OCI-LY7 (cell line): ENCODE measurements around the gene SLC14A1. TPM values are rescaled to one million over a fixed set of nuclear protein-coding genes. Genes with fewer than 3 reads are reported as not detected.

Source experiments
- BruUV-seq: library from RNA; stranded (reverse); fragments of 400-500 nt; replicated peaks from 2 replicates; lab custom pipeline; 2021; lab: Mats Ljungman, UMichigan
- CTCF ChIA-PET: fragments of 300-600 bp; sonication (Branson Sonifier 250); formaldehyde crosslinking; loops from one replicate; lab custom pipeline; 2022; ENCODE audit warnings: antibody characterized with exemption; ENCODE audit not compliant: unreplicated experiment; lab: Charles Lee
- POLR2A ChIA-PET: fragments of 300-600 bp; sonication (Branson Sonifier 250); formaldehyde crosslinking; loops from one replicate; lab custom pipeline; 2022; ENCODE audit warnings: antibody characterized with exemption; lab: Charles Lee
- DNase-seq: peaks from one replicate; pipeline ENCODE4 v3.0.0-alpha.2; 2015; ENCODE audit warnings: low spot score
- H2AFZ ChIP-seq: fragments of 200-600 bp; sonication (generic), shearing (Covaris generic); 2 replicates; pipeline ENCODE4 v1.6.1; 2014; ENCODE audit warnings: mild to moderate bottlenecking, antibody characterized with exemption, low read length, moderate library complexity
- H3K27ac ChIP-seq: fragments of 200-600 bp; sonication (generic); 2 replicates; pipeline ENCODE4 v1.5.1; 2014; ENCODE audit warnings: mixed run types, low read depth, mild to moderate bottlenecking, moderate library complexity, low read length, inconsistent platforms; ENCODE audit not compliant: poor library complexity, severe bottlenecking
- H3K36me3 ChIP-seq: fragments of 200-600 bp; sonication (generic); 2 replicates; pipeline ENCODE4 v1.6.1; 2014; ENCODE audit warnings: mild to moderate bottlenecking, antibody characterized with exemption, low read length, moderate library complexity, mixed read lengths; ENCODE audit not compliant: insufficient read depth
- H3K4me1 ChIP-seq: fragments of 200-600 bp; sonication (generic); 2 replicates; pipeline ENCODE4 v1.5.1; 2014; ENCODE audit warnings: mild to moderate bottlenecking, low read length; ENCODE audit not compliant: insufficient read depth, poor library complexity, severe bottlenecking
- H3K4me2 ChIP-seq: fragments of 200-600 bp; sonication (generic); 2 replicates; pipeline ENCODE4 v1.6.1; 2014; ENCODE audit warnings: mild to moderate bottlenecking, low read length
- H3K4me3 ChIP-seq: fragments of 200-600 bp; sonication (generic); 2 replicates; pipeline ENCODE4 v1.5.1; 2014; ENCODE audit warnings: mild to moderate bottlenecking, low read depth, low read length; ENCODE audit not compliant: poor library complexity, severe bottlenecking
- H3K79me2 ChIP-seq: fragments of 200-600 bp; sonication (generic); 2 replicates; pipeline ENCODE4 v1.6.1; 2016; ENCODE audit warnings: low read depth, mild to moderate bottlenecking, low read length, moderate library complexity, mixed read lengths; ENCODE audit not compliant: insufficient read depth
- H3K9me2 ChIP-seq: fragments of 200-600 bp; sonication (generic); 2 replicates; pipeline ENCODE4 v1.6.1; 2016; ENCODE audit warnings: mild to moderate bottlenecking, low read length, mixed read lengths; ENCODE audit not compliant: insufficient read depth
- H3K9me3 ChIP-seq: fragments of 200-600 bp; sonication (generic); 2 replicates; pipeline ENCODE4 v1.6.1; 2014; ENCODE audit warnings: mild to moderate bottlenecking, mixed run types, low read length, mixed read lengths
- H4K20me1 ChIP-seq: fragments of 200-600 bp; sonication (generic); 2 replicates; pipeline ENCODE4 v1.6.1; 2014; ENCODE audit warnings: mild to moderate bottlenecking, antibody characterized with exemption, low read length, moderate library complexity, mixed read lengths; ENCODE audit not compliant: insufficient read depth
- EZH2phosphoT487 ChIP-seq: fragments of 200-600 bp; sonication (generic); IDR thresholded peaks from 2 replicates; pipeline ENCODE4 v1.6.1; 2018; ENCODE audit warnings: low read depth, borderline replicate concordance, mild to moderate bottlenecking, mixed run types, antibody characterized with exemption, low read length, moderate library complexity, mixed read lengths
- intact Hi-C: fragments of 100-400 bp; cut with micrococcal nuclease; formaldehyde crosslinking; loops from one replicate; pipeline ENCODE4 v1.10.0; 2022; ENCODE audit not compliant: unreplicated experiment
- total RNA-seq, 2 experiments: library from RNA; depleted of rRNA in 1 of 2; stranded (reverse); fragments of >200 nt in 1 of 2; shearing (Covaris generic) in 1 of 2; gene quantifications; 2 replicates each; pipeline ENCODE4 v1.2.3, GENCODE V29; 2014 to 2022
- TF ChIP-seq, protein P1 (sequence below): fragments of 200-600 bp; sonication (generic); conservative IDR thresholded peaks from 2 replicates; pipeline ENCODE4 v1.5.1; 2014; ENCODE audit warnings: mild to moderate bottlenecking, antibody characterized with exemption, low read length, moderate library complexity, mixed read lengths

SLC14A1 gene
- total RNA-seq, 2 experiments from 2014 or later, result 0.06 TPM; not detected in 1

DNA sequence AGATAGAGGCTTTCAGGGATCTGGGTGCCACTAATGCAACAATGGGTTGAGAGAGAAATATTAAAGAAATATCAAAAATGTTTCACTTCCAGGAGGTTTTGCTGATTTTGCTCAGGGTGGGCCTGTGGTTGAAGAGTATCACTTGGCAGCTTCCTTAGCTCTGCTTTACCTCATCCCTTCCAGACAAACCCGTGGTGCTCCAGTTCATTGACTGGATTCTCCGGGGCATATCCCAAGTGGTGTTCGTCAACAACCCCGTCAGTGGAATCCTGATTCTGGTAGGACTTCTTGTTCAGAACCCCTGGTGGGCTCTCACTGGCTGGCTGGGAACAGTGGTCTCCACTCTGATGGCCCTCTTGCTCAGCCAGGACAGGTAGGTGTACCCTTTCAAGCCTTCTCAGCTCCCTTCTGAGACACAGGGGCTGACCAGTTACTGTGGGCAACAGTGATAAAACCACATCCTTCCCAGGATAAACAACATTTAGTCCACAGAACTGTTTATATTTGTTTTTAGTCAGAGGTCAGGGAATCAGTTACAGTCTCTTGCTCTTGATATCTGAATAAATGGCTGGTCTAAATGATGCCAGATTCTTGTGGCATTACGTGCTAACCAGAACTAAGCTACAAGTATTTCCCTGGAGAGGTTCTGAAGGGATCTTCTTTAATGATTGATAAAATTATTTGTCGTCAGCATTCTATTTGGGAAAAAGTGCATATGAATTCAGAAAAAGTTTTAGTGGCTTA lies 7.0 kb downstream of the SLC14A1 start:
- H3K9me2 ChIP-seq, result no peaks in the 10 kb centered on the region
- BruUV-seq, result no TSS peak
- TF ChIP-seq, protein P1, sequence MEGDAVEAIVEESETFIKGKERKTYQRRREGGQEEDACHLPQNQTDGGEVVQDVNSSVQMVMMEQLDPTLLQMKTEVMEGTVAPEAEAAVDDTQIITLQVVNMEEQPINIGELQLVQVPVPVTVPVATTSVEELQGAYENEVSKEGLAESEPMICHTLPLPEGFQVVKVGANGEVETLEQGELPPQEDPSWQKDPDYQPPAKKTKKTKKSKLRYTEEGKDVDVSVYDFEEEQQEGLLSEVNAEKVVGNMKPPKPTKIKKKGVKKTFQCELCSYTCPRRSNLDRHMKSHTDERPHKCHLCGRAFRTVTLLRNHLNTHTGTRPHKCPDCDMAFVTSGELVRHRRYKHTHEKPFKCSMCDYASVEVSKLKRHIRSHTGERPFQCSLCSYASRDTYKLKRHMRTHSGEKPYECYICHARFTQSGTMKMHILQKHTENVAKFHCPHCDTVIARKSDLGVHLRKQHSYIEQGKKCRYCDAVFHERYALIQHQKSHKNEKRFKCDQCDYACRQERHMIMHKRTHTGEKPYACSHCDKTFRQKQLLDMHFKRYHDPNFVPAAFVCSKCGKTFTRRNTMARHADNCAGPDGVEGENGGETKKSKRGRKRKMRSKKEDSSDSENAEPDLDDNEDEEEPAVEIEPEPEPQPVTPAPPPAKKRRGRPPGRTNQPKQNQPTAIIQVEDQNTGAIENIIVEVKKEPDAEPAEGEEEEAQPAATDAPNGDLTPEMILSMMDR, result no peak
- no peak for TF ChIP-seq EZH2phosphoT487
- CTCF ChIA-PET, result no interaction called here
- no peak overlapping the region for H3K4me2 ChIP-seq
- no peaks in the 10 kb centered on the region for H3K4me1 ChIP-seq
- no peak for DNase-seq
- intact Hi-C loops, result no loop called here
- H3K4me3 ChIP-seq, result no peak overlapping the region
- POLR2A ChIA-PET, result interaction anchor here (0.7 kb wide), 1 partner anchor 42 kb away, joined by 4 read pairs; no protein-coding TSS in a partner anchor
- no peaks in the 10 kb centered on the region for H3K79me2 ChIP-seq
- H3K9me3 ChIP-seq, result no peaks in the 10 kb centered on the region
- H3K36me3 ChIP-seq, result no peaks in the 10 kb centered on the region
- H4K20me1 ChIP-seq, result no peaks in the 10 kb centered on the region
- H2AFZ ChIP-seq, result no peak overlapping the region
- no peak overlapping the region for H3K27ac ChIP-seq

DNA sequence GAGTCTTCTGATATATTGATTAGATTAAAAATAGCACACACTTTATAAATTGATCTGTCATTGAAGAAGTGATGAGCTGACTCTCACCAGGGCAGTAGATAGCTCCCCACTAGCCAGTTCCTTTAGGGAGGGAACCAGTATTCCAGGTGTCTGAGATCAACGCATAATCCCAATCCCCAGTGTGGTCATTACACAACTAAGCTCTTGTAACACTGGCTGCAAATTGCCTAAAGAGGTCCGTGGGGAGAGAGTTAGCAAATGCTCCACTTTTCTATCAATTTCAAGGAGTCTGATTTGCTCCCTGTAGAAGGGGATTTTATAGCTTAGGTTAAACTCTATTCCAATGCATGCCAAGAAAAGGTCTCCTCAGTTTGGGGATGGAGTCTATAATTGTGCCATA lies 7.7 kb downstream of the SLC14A1 start:
- Histone ChIP-seq H3K9me3 (no peaks in the 10 kb centered on the region), H3K27ac (no peak overlapping the region), H3K79me2 (no peaks in the 10 kb centered on the region), H3K4me2 (no peak overlapping the region), H3K9me2 (no peaks in the 10 kb centered on the region), H3K4me3 (no peak overlapping the region), H2AFZ (no peak overlapping the region), H4K20me1 (no peaks in the 10 kb centered on the region), H3K36me3 (no peaks in the 10 kb centered on the region), H3K4me1 (no peaks in the 10 kb centered on the region)
- no TSS peak for BruUV-seq
- CTCF ChIA-PET, result no interaction called here
- TF ChIP-seq, protein P1, result no peak
- no peak for TF ChIP-seq EZH2phosphoT487
- POLR2A ChIA-PET, result interaction anchor here (0.5 kb wide), 1 partner anchor 459 kb away, joined by 3 read pairs; no protein-coding TSS in a partner anchor
- DNase-seq, result no peak
- intact Hi-C loops, result no loop called here

DNA sequence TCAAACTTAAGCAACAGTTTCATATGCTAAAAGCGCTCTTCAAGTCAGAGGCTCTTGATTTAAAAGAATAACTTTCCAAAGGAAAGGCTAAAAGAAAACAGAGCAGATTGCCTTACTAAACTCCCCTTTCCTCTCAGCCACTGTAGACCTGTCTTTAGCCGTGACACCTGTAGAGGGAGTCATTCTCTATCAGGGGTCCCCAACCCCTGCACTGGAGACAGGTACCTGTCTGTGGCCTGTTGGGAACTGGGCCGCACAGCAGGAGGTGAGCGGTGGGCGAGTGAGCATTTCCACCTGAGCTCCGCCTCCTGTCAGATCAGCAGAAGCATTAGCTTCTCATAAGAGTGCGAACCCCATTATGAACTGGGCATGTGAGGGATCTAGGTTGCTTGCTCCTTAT lies 9.6 kb downstream of the SLC14A1 start:
- no peak for TF ChIP-seq EZH2phosphoT487
- TF ChIP-seq, protein P1, result no peak
- Histone ChIP-seq H3K27ac (no peak overlapping the region), H3K4me2 (no peak overlapping the region), H3K4me1 (no peaks in the 10 kb centered on the region), H2AFZ (no peak overlapping the region), H3K36me3 (no peaks in the 10 kb centered on the region), H3K9me2 (no peaks in the 10 kb centered on the region), H4K20me1 (no peaks in the 10 kb centered on the region), H3K79me2 (no peaks in the 10 kb centered on the region), H3K4me3 (no peak overlapping the region), H3K9me3 (no peaks in the 10 kb centered on the region)
- no TSS peak for BruUV-seq
- ChIA-PET CTCF (no interaction called here), POLR2A (no interaction called here)
- DNase-seq, result no peak
- intact Hi-C loops, result no loop called here
